GM12891 (cell line): ENCODE results near the gene DUOX2.
"Not testable (repeated sequence)": the region's sequence is repeated elsewhere in the genome, so short reads cannot be mapped to it uniquely, and the experiment has no call there.

ENCODE experiments used
- DNase-seq: peaks from one replicate; pipeline ENCODE4 v3.0.0; 2011; ENCODE audit warnings: low spot score; ENCODE audit not compliant: insufficient read length
- FAIRE-seq: peaks from 2 replicates; lab custom pipeline; 2011; peaks lifted over from hg19 to GRCh38; lab: Jason Lieb, UNC
- PAX5 ChIP-seq: IDR thresholded peaks from 2 replicates; pipeline ENCODE4 v1.6.1; 2011; ENCODE audit warnings: low read length, moderate library complexity, mild to moderate bottlenecking; ENCODE audit not compliant: insufficient read depth, severe bottlenecking
- POLR2A ChIP-seq: IDR thresholded peaks from 2 replicates; pipeline ENCODE4 v1.6.1; 2011; ENCODE audit warnings: low read depth, low read length, control low read depth
- POLR2AphosphoS5 ChIP-seq: IDR thresholded peaks from 2 replicates; pipeline ENCODE4 v1.6.1; 2011; ENCODE audit warnings: low read depth, low read length, control low read depth
- POU2F2 ChIP-seq: IDR thresholded peaks from 2 replicates; pipeline ENCODE4 v1.6.1; 2011; ENCODE audit warnings: low read depth, mild to moderate bottlenecking, control low read depth, low read length, moderate library complexity
- SPI1 ChIP-seq: IDR thresholded peaks from 2 replicates; pipeline ENCODE4 v1.6.1; 2011; ENCODE audit warnings: low read depth, low read length, control low read depth
- TAF1 ChIP-seq: IDR thresholded peaks from 2 replicates; pipeline ENCODE4 v1.6.1; 2011; ENCODE audit warnings: low read depth, low read length, control low read depth

Gene DUOX2

DNA sequence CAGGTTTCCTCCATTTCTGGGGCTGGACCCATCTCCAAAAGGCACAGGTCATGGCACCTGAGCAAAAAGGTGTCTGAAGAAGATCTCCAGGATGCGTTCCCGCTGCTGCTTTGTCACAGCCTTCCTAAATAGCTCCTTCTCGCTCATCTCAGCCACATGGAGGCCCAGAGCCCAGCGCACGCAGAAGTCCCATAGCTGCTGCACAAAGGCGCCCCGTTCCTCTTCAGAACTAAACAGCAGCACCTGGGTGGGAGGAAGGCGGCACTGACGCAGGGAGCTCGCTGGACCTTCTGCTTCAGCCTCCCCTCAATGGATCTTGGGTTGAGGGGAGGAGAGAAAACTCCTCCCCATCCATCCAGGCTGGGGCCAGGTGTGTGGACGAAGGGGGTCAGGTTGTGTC is 8.4 kb downstream of the DUOX2 start:
- DNase-seq (no peak), FAIRE-seq (no peak)
- TF ChIP-seq POLR2AphosphoS5, result no peak
- TF ChIP-seq POU2F2, result no peak
- no peak for TF ChIP-seq PAX5
- no peak for TF ChIP-seq POLR2A
- no peak for TF ChIP-seq TAF1
- no peak for TF ChIP-seq SPI1

DNA sequence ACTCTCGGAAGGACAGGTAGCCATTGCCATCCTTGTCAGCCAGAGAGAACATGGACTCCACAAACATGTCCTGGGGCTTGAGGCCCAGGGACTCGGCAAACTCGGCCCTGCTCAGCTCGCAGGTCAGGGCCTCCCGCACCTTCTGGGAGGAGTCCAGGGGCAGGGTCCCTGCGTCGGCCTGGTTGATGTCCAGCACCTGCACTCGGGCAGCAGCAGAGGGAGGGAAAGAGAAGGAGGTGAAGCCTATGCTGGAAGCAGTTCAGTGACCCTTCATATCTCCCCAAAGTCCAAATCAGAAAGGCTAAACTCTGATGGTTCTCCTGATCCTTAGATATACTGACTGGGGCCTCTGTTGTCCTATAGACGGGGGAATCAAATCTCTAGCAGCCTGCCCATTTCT is 9.8 kb downstream of the DUOX2 start:
- DNase-seq, FAIRE-seq: not testable (repeated sequence)

DNA sequence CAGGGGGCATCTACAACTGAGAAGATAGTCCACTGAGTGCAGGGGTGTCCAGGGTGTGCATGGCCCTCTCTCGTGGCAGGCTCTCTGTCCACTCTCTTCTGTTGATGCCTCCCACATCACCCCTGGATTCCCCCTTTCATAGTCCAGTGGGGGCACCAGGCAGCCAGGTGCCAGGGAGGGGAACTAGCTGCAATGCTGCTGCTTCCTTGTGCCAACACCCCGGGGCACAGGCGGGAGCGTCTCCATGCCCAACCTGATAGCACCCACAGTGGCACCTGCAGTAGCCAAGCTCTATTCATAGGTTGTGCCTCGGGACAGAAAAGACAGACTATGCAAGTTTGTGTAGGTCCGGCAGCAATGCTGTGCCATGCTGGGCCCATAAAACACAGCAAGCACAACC is 11.7 kb downstream of the DUOX2 start:
- no peak for TF ChIP-seq TAF1
- TF ChIP-seq POU2F2, result no peak
- no peak for TF ChIP-seq SPI1
- no peak for TF ChIP-seq POLR2A
- no peak for TF ChIP-seq POLR2AphosphoS5
- no peak for TF ChIP-seq PAX5
- DNase-seq (no peak), FAIRE-seq (no peak)

DNA sequence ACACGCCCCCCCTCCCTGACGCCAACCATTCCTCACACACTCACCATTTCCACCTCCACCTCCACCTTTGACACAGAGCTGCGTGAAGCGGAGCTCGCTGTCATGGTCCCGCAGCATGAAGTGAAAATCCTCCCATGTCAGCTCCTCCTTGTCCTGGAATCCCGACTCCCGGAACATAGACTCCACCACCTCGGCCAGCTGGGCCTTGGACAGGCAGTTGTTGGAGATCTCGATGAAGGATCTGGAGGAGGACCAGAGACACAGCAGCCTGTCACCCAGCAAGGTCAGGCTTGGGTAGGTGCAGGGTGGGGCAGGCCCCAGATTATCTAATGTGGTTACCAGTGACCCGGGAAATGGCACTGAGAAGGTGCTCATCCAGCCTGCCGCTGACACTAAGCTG is 12.2 kb downstream of the DUOX2 start:
- no peak for TF ChIP-seq PAX5
- no peak for TF ChIP-seq TAF1
- no peak for TF ChIP-seq POLR2AphosphoS5
- TF ChIP-seq POLR2A, result no peak
- no peak for TF ChIP-seq POU2F2
- no peak for FAIRE-seq

DNA sequence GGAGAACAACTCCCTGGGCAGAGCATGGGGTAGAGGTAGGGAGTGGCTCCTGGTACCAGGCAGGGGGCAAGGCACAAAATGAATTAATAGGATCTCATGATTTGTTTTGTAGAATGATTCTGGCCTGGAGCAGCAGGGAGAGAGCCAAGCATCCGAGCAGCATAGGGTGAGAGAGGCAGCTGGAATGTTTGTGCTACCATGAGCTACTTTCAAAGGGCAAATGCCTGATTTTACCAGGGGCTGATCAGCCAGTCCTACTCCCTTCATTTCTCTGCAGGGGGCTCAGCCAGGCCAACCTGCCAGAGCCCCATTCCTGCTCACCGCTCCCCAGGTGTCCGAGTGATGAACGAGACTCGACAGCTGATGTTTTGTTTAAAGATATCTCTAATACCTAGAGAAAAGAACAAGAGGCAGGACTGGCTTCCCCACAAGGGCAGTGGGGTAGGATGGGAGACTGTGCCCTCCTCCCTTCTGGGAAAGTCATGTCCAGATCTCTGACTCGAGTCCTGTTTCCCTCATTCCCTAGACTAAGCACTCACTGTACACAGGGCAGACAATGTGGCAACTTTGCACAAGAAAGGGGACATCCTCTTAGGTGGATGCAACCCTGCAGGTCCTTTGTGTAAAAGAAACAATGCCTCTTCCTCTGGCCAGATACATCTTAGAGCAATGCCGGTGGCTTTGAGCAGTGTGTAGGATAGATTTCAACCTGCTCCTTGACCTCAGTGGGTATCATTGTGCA is 12.9 kb downstream of the DUOX2 start:
- FAIRE-seq (no peak), DNase-seq (no peak)
- TF ChIP-seq TAF1 (no peak), POLR2AphosphoS5 (no peak), POU2F2 (no peak), PAX5 (no peak), SPI1 (no peak), POLR2A (no peak)

More for the DNA sequence above, 12.2 kb downstream of the DUOX2 start:
- DNase-seq, result no peak

DNA sequence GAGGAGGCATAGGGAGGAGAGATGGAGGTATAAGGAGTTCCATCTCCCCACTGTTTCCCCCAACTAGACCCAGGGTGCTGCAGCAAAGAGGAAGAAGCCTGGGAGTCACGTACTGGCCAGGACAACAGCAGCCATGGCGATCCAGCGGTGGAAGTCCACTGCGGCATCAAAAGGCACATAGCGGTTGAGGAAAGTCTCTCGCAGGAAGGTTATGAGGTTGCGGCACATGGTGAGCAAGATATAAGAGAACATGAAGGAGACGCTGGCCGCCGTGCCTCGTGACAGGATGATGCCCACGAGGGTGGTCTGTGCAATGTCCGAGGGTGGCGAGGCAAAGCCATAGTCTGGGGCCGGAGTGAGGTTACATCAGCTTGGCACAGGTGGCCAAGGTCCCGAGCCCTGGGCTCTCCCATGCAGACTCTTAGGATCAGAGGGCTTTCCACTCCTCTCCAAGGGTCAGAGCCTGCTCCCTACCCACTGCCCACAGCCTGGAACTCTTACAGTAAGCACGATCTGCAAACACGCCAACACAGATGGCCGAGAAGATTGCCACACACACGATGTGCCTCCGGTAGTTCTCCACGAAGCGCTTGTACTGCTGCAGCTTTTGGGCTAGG is 14.3 kb downstream of the DUOX2 start:
- TF ChIP-seq SPI1, result no peak
- TF ChIP-seq POLR2AphosphoS5, result no peak
- TF ChIP-seq POU2F2, result no peak
- TF ChIP-seq TAF1, result no peak
- no peak for TF ChIP-seq POLR2A
- no peak for TF ChIP-seq PAX5
- DNase-seq (no peak), FAIRE-seq (no peak)

DNA sequence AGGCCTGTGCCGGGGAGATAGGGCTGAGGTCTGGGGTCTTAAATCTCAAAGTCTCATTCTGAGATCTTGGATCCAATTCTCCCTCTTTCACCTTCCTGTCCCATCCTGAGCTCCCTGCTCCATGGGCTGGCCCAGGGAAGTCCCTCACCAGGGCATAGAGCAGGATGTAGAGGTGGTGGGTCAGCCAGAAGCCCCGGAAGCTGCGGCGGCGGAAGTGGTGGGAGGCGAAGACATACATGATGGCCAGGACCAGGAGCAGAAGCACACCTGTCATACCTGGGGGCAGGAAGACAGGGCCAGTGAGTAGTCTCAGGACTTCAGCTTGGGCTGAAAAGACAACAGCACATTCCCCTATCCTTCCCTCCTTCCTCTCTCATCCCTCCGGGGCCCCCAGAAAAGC is 16.5 kb downstream of the DUOX2 start:
- TF ChIP-seq SPI1 (no peak), POU2F2 (no peak)
- DNase-seq (no peak), FAIRE-seq (no peak)

DNA sequence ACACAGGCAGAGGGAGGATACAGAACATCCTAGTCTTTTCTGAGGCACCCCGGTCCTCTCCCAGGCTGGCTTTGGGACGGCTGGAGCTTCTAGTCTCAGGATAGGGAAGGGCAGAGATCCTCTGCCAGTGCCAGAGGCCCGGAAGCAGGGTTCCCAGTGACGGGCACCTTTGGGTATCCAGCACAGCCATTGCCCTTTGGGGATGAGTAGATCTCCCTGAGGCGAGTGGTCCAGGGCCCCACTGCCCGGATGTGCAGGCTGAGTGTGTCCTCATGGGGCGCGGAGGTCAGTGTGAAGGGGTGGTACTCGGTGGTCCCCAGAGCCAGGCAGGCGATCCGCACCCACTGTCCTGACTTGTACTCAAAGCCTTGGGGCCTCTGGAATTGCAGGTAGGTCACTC is 18.3 kb downstream of the DUOX2 start:
- FAIRE-seq (no peak), DNase-seq (no peak)
- no peak for TF ChIP-seq POU2F2
- TF ChIP-seq POLR2AphosphoS5, result no peak
- no peak for TF ChIP-seq TAF1
- no peak for TF ChIP-seq POLR2A
- TF ChIP-seq SPI1, result no peak
- no peak for TF ChIP-seq PAX5

DNA sequence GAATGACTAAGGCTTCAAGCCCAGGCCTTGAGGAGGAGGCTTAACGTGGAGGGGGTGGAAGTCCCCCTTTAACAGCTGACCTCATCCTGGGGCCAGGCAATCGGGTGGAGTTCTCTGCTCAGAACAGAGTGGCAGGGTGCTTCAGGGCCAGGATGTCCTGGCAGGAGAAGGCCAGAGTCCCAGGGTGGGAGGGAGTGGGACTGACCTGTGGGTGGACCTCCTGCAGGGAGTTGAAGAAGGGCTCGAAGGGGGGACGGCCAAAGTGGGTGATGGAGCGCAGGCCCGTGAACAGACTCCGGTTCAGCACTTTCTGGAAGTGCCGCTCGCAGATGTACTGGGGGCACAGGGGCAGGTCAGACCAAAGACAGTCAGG is 19.6 kb downstream of the DUOX2 start:
- FAIRE-seq, result no peak
- TF ChIP-seq PAX5 (no peak), POU2F2 (no peak), TAF1 (no peak), SPI1 (no peak), POLR2AphosphoS5 (no peak), POLR2A (no peak)
- no peak for DNase-seq

DNA sequence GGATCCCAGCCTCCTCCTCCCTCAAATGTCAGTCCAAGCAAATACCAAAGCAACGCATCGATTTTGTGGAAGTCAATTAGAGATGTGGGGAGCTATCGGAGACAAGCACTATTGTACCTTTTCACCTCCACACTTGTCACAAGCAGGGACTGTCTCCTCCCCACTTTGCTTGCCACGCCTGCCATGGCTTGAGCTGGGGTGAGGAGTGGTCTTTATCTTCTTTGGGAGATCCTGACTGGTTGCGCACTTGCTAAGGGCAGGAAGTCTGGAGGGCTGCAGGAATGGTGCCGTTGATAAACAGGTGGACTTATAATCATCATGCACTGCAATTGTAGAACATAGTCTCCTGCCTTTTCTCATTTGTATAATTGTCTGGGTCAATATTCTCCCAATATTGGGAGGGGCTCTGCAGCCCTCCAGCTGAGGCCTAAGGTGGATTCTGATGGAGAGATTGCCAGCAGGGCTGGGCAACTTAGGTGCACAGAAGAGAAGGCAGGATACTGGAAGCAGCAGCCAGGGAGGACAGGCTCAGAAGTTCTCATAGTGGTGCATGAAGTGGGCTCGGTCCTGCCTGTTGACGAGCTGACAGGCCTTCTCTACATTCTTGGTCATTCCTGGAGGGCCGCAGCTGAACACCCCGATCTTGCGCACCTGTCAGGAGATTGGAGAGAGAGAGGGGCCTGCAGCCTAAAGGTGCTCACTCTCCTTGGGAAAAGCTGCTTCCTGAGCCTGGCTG is 20.2 kb downstream of the DUOX2 start:
- TF ChIP-seq PAX5 (no peak), POLR2AphosphoS5 (no peak), TAF1 (no peak), SPI1 (no peak), POLR2A (no peak), POU2F2 (no peak)
- DNase-seq, result no peak
- no peak for FAIRE-seq

DNA sequence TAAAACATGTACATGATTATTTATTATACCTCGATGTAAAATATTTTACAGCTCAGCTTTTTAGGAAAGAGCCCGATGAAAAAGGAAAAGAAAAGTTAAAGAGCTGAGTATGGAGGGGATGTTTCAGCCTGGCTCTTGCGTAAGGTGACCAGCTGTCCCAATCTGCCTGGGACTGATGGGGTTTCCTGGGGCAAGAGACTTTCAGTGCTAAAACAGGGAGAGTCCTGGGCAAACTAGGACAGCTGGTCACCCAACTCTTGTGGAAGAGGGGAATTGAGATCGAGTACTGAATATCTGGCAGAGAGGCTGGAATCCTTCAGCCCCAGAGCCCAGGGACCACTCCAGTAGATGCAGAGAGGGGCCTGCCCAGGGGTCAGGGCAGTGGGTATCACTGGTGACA is 21.0 kb downstream of the DUOX2 start:
- no peak for DNase-seq
- TF ChIP-seq POU2F2, result no peak
- TF ChIP-seq SPI1, result no peak
- TF ChIP-seq TAF1, result no peak
- no peak for TF ChIP-seq PAX5
- TF ChIP-seq POLR2AphosphoS5, result no peak
- no peak for TF ChIP-seq POLR2A
- FAIRE-seq, result no peak
